Stimulated activated CD8-positive, alpha-beta memory T cell treated with anti-CD3 and anti-CD28 coated beads, Interleukin-4, amount 100 ng/mL, for 24 hours (primary cell): ENCODE data around the gene SLX4IP.
"Not testable (repeated sequence)": the region's sequence is repeated elsewhere in the genome, so short reads cannot be mapped to it uniquely, and the experiment has no call there.

Experiments used
- DNase-seq: peaks from one replicate; pipeline ENCODE4 v3.0.0-alpha.2; 2020; ENCODE audit warnings: low read depth

SLX4IP gene

GRCh38 chr20:10434832-10435812 lies at the start of gene SLX4IP:
TSS of gene SLX4IP (plus strand) at chr20:10435305. CDS start at chr20:10458205, 22,900 bp downstream.
- DNase-seq: peak; percentile 71

- DNase-seq: no peak
Observed at GRCh38 chr20:10385850-10386544, 49.1 kb upstream of the SLX4IP start.

DNA sequence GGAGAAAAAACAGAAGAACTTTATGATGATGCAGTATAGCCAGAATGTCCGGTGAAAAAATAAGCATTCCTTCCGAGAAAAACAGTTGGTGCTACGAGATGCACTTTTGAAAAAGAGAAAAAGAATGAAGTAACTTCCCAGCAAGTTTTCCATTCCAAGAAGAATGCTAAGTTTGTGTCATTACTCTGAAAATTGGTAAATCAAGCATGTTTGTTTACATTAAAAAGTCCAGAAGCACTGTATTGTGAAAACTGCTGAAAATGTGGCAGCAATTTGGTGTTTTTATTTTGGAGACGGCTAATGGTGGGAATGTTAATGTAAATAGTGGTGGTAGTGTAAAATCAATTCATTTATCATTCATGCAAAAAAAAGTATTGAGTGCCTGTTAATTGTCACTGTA lies 47.4 kb upstream of the SLX4IP start:
- DNase-seq: no peak

DNA sequence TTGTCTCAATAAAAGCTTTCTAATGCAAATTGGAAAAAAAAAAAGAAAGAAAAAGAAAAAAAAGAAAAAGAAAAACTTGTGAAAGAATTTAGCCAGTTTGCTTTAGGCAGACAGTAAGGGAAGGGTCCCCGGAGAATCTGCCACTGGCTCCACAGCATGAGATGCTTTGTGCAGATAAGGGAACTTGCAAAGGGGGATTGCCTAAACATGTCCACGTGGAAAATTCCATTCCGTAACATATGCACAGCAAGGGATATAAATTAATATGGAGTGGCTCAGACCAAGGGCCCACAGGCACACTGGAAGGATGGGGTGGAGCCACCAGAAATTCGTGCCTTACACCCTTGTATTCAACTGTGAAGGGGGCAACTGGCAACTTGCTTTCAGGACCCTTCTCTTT lies 46.5 kb upstream of the SLX4IP start:
- DNase-seq: no peak

GRCh38 chr20:10390709-10391108 lies 44.4 kb upstream of the SLX4IP start:
- DNase-seq: no peak

- DNase-seq: not testable (repeated sequence)
Observed at GRCh38 chr20:10394752-10395151, 40.4 kb upstream of the SLX4IP start.

DNA sequence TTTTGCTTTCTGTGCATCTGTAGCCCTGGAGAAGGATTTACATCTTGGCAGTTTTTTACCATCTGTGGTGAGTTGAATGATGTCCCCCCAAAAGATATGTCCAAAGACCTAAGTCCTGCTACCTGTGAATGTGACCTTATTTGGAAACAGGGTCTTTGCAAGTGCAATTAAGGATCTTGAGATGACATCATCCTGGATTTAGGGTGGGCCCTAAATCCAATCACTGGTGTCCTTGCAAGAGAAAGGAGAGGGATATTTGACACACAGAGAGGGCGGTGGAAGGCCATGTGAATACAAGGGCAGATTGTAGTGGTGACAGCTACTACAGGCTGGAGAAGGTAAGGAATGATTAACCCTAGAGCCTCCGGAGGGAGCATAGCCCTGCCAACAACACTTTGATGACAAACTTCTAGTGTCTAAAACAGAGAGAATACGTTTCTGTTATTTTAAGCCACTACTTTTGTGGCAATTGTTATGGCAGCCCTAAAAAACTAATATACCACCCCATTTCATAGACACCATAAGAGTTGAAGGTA lies 36.2 kb upstream of the SLX4IP start:
- no peak for DNase-seq

GRCh38 chr20:10402938-10403608 lies 32.0 kb upstream of the SLX4IP start:
- DNase-seq: no peak

- DNase-seq: no peak
Observed at GRCh38 chr20:10404023-10404628, 31.0 kb upstream of the SLX4IP start.

GRCh38 chr20:10404959-10405530 lies 30.1 kb upstream of the SLX4IP start:
- DNase-seq: no peak

DNA sequence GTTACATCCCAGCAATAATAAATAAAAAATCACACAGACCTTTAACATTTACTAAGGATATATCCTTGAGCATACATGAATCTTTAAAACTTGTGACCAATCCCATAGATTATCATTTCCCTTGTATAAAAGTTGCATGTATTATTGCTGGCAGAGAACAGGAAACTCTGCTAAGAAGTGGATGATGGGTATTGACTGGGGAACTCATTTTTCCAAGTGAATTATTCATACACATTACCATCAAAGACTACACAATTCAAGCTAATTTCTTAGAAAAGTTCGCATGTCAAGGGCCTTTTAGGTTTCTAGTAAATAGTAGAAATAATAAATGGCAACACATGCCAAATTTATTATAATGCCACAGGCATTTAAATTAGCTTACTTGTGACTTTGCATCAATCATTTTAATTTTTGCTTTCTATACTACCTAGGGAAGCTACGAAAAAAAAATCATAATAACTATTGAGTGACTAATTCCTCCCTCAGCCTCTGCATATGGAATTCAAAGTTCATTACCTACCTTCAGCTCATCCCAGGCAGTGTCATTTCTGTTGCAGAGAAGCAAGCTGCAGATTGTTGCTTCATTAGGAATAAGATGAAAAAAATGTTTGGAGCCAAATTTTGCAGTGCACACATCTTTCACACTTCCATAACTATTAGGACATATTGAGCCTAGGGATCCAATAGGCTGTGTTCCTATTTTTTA lies 26.8 kb upstream of the SLX4IP start:
- no peak for DNase-seq

DNA sequence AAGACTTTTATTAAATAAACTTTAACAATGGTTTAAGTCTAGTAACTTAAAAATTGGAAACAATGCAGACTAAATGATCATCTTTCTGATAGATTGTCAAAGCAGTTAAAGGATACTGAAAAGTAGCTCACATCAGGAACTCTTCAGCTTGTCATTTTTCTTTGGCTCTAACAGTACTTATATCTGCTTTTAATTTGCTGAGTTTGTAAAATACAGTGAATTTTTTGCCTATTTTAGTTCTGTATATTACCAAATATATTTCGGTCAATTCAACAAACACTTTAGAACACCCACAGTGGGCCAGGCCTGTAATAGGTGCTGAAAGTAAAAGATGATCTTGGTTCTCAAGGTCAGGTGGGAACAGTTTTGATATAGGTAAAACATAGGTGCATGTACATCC lies 23.4 kb upstream of the SLX4IP start:
- DNase-seq: no peak

GRCh38 chr20:10412591-10413408 lies 22.3 kb upstream of the SLX4IP start:
- no peak for DNase-seq

- DNase-seq: no peak
Observed at GRCh38 chr20:10415013-10415650, 20.0 kb upstream of the SLX4IP start.

GRCh38 chr20:10417218-10417617 lies 17.9 kb upstream of the SLX4IP start:
- not testable (repeated sequence) for DNase-seq

DNA sequence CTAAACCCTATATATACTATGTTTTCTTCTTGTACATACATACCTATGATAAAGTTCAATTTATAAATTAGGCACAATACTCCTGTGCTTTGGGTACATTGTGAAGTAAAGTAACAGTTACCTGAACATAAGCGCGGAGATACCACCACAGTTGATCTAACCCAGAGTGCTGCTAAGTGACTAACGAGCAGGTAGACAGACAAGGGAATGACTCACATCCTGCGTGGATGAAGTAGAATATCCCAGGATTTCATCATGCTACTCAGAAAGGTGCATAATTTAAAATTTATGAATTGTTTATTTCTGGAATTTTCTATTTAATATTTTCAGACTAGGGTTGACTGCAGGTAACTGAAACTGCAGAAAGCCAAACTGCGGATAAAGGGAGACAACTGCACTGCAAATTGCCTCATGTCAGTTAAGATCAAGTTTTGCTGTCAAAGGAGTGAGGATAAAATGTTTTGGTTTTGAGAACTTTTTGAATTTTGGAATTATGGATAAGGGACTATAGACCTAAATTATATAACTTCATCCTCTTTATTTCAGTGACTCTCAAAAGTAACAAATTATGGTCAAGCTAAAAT lies 15.5 kb upstream of the SLX4IP start:
- DNase-seq: no peak

- DNase-seq: no peak
Observed at GRCh38 chr20:10423735-10424134, 11.4 kb upstream of the SLX4IP start.

DNA sequence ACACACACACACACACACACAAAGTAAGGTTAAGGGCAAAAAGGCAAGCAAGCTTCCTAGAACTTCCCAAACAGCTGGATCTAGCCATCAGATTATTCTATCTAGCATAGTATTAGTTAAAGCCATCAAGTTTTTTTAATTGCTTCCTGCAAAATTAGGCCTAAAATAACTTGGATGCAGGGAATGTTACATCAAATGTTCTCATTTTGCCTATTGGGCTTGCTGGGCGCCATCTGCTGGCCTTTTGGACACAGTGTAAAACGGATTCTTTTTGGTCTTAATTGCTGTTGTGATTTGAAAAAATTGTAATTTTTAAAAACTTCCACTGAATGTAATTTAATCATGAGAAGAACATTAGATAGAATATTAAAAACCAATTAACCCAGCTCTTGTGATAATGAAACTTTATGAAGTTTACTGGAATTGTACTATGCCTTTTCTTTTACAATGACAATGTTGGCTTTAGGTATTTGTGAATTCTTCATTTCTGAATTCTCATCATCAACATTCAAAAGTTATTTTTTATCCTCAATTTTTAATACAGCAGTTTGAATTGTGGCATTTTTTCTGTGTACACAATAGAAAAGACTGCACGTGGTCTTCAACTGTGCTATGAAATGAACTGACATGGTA lies 7.9 kb upstream of the SLX4IP start:
- DNase-seq: no peak

GRCh38 chr20:10428008-10428407 lies 7.1 kb upstream of the SLX4IP start:
- DNase-seq: no peak
